T-helper 1 cell treated with Interleukin-12 subunit alpha and Interleukin-12 subunit beta and Interleukin-4 antibody, amounts not matched to agents 30 ng/mL and 1 ng/mL, for 36 hours (primary cell): ENCODE measurements around the gene EFHC2. TPM values are rescaled to one million over a fixed set of nuclear protein-coding genes. Genes with fewer than 3 reads are reported as not detected.
"Not testable (repeated sequence)": the region's sequence is repeated elsewhere in the genome, so short reads cannot be mapped to it uniquely, and the experiment has no call there.

Source experiments
- intact Hi-C: fragments of 100-400 bp; cut with micrococcal nuclease; formaldehyde crosslinking; loops from one replicate; pipeline ENCODE4 v1.15.1; 2024
- total RNA-seq: library from RNA; stranded (reverse); gene quantifications from 2 replicates; pipeline ENCODE4 v1.2.3, GENCODE V29; 2022

EFHC2 gene
- total RNA-seq, 1 donor from 2014 or later = 0.32 TPM

DNA sequence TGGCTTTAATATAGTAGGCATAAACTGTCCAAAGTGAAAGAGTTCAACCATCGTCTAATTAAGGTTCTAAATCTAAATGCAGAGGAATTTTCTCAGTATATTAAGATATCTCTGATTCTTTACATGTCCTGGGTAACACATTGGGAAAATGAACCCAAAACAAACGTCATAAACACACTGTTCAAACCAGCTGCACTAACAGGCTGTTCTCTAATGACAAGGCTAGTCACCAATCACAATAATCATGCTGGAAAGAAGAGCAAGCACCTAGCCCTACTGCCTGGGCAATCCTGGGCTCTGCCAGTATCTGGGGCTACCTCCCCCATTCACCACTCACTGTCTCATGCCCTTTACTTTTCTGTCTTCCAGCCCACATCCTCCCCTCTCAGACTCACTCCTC is 107.9 kb downstream of the EFHC2 start:
- intact Hi-C loops = no loop called here

- intact Hi-C loops = no loop called here
Observed at GRCh38 chrX:44234541-44234940, 108.9 kb downstream of the EFHC2 start.

DNA sequence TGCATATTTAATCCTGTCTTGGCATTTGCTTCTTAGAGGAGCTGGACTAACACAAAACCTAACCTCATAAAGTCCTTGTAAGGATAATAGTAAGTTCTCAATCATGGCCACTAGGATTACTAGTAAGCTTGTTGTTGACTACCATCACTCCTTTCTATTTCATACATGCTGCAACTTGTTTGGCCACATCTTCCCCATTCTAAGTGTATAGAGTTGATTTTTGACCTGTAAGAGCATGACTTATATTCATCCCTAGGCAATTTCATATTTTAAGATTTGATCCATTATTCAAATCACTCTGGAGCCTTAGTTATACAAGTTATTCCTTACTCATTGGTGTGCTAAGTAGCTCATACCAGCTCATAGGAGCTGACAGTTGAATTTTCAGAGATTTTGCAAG is 109.4 kb downstream of the EFHC2 start:
- intact Hi-C loops = no loop called here

GRCh38 chrX:44232081-44232480 is 111.4 kb downstream of the EFHC2 start:
- intact Hi-C loops = no loop called here

- intact Hi-C loops = no loop called here
Observed at GRCh38 chrX:44228621-44229020, 114.9 kb downstream of the EFHC2 start.

- intact Hi-C loops = no loop called here
Observed at GRCh38 chrX:44227991-44228390, 115.5 kb downstream of the EFHC2 start.

GRCh38 chrX:44225667-44226066 is 117.8 kb downstream of the EFHC2 start:
- intact Hi-C loops = no loop called here

GRCh38 chrX:44224760-44225159 is 118.7 kb downstream of the EFHC2 start:
- intact Hi-C loops = no loop called here

- intact Hi-C loops = no loop called here
Observed at GRCh38 chrX:44223150-44223549, 120.3 kb downstream of the EFHC2 start.

DNA sequence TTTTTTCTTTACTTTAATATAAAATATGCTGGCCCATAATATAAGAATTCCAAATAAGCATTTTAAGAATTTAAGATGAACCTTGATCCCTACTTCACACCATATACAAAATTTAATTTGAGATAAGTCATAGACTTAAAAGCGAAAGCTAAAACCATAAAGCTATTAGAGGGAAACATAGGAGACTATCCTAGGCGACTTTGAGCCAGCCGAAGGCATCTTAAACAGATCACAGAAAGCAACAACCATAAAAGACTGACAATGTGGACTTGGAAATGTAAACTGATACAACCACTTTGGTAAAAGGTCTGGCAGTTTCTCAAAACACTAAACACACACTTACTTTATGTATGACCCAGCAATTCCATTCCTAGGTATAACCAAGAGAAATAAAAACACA is 125.0 kb downstream of the EFHC2 start:
- intact Hi-C loops = no loop called here

GRCh38 chrX:44216171-44216570 is 127.3 kb downstream of the EFHC2 start:
- intact Hi-C loops = no loop called here

GRCh38 chrX:44203791-44204190 is 139.7 kb downstream of the EFHC2 start:
- intact Hi-C loops = no loop called here

- intact Hi-C loops = no loop called here
Observed at GRCh38 chrX:44202596-44202995, 140.9 kb downstream of the EFHC2 start.

- intact Hi-C loops = no loop called here
Observed at GRCh38 chrX:44189116-44189515, 154.4 kb downstream of the EFHC2 start.

DNA sequence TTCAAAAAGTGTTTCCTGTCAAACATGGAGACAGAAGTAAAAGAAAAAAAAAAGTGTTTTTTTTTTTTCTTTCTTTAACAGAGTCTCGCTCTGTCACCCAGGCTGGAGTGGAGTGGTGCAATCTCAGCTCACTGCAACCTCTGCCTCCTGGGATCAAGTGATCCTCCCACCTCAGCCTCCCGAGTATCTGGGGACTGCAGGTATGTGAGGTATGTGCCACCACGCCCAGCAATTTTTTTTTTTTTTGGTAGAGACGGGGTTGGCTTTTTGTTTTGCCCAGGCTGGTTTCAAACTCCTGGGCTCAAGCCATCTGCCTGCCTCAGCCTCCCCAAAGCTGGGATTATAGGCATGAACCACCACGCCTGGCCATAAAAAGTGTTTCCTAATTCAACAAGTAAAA is 155.6 kb downstream of the EFHC2 start:
- intact Hi-C loops = not testable (repeated sequence)

DNA sequence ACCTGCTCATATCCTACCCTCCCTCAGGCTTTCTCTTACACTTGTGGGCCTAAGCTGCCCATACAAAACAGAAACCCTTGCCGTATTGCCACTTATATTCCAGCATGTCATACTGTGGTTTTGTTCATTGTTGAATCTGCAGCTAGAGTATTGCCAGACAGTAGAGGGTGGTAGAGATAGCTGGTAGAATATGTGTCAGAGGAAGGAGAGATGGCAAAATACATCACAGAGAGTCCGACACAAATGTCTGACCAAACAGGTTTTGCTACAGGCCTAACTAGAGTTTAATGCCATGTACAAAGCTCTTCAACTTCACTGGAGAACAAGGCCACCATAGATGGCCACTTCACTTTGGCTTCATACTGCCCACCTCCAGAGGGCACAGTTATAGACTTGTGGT is 160.1 kb downstream of the EFHC2 start:
- intact Hi-C loops = no loop called here

DNA sequence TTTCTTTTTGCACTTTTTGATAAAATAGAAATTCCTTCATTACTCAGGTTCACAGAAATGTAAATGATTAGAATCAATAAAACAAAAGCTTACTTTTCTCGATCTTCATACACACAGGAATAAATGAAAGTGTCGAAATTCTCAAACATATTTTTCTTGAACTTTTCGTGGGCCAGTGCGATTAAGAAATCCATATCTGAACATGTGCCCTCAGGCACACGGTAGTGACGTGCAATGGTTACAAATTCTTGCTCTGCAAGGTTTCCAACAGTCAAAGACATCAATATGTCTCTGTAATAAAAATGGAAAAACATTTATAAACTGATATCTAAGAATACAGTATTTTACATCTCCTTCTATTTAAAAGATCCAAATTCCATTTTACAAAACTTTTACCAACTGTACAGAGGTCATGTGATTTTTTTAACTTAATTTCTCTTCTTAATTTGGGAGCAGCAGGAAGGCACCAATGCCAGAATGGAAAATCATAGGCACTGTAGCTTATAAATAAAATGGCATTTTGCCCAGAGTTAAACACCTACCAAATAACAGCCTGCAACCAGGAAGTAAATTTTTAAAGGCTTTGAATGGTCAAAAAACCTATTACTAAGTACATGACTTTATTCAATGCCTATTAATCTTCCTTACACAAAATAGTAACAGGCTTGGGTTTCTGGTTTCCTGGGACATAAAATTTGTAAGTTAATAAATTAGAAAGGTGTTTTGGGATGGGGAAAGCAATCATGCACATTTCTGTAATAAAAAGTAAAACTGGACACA is 165.0 kb downstream of the EFHC2 start:
- intact Hi-C loops = no loop called here

DNA sequence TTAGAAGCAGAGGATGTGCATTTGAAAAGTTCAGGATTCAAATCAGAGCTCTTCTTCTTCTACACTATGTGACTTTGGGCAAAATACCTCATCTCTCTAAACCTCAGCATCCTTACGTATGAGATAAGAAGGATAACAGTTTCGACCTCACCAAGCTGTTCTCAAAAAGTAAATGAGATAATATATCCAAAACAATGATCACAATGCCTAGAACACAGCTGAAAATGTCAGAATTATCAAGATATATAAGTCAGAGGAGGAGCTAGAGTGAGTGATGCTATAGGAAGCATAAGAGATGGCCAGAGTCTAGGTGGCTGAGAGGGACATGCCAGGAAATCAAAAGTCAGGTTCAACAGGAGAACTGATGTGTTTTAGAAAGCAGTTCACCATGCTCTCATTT is 168.0 kb downstream of the EFHC2 start:
- intact Hi-C loops = no loop called here

GRCh38 chrX:44174061-44174460 is 169.4 kb downstream of the EFHC2 start:
- intact Hi-C loops = no loop called here

- intact Hi-C loops = no loop called here
Observed at GRCh38 chrX:44173219-44173618, 170.3 kb downstream of the EFHC2 start.

DNA sequence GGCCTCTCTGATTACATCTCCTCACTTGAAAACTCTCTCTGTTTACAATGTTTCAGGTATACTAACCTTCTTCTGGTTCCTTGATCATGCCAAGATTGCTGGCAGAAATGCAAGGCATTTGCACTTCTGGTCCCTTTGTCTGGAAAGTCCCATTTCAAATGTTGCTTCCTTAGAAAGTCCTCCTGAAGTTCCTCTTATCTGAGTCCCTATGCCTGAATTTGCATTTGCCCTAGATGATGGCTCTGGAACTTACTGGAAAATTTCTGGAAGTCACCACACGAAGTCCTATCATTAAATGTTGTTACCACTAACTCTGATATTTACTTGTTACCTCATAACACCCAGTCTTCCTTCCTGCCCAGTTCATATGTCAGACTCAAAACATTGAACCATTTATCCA is 176.4 kb downstream of the EFHC2 start:
- intact Hi-C loops = no loop called here

GRCh38 chrX:44162964-44163475 is 180.5 kb downstream of the EFHC2 start:
- intact Hi-C loops = no loop called here

DNA sequence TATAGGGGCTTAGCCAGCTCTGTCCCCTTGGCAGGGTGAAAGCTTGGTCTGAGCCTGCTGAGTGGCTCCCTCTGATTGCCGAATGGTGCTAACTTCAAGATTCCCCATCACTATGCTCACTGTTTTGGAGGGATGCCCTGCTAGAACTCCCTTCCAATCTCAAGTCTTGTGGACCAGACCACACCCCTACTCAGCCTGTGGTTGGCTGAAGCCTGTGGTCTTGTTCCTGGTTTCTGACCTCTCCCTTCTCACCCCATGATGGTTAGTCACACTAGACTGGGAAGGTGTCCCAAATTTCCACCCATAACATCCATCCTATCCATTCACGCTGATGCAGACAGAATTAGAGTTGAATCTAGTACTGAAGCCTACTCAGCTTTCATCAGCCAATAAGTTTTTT is 185.6 kb downstream of the EFHC2 start:
- intact Hi-C loops = no loop called here
